ENCODE results near the gene EHF. TPM values are rescaled to one million over a fixed set of nuclear protein-coding genes. Genes with fewer than 3 reads are reported as not detected.

The EHF gene
- total and polyA plus RNA-seq, 2 of the 8 experiments (the other 6 are each of a cell fraction or from before 2014, with no cell fraction given), result not detected

DNA sequence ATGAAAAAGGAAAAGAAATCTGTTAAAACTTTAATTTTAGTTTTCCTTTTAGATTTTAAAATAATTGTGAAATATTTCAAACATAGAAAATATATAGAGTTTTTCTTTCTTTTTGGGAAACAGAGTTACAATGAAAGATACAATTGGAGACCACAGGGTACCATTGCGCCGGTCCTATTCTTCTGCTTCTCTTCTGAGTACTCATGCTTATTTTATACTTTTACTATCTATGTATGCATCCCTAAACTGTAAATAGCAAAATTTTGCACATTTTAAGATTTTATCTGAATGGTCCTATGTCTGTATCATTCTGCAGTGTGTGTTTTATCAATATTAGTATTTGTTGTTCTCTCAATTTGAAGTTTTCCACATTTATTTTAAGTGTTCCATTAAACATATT lies 65.0 kb downstream of the EHF start:
- POLR2A ChIA-PET (ENCODE audit: partially characterized antibody), result no interaction called here
- CTCF ChIA-PET (ENCODE audit: partially characterized antibody), result no interaction called here

More for the DNA sequence above, 65.0 kb downstream of the EHF start:
- H3K4me3 ChIP-seq (ENCODE audit: extremely low read depth in 1 of 4, insufficient read depth in 2 of 4, low read depth in 3 of 4, low read length in 4 of 4), result no peak overlapping the region
- no peak overlapping the region for H4K8ac ChIP-seq (ENCODE audit: extremely low read depth, insufficient read depth, low read length)
- H4K5ac ChIP-seq (ENCODE audit: insufficient read length, low read depth, low read length), result no peak overlapping the region
- H3K23me2 ChIP-seq (ENCODE audit: low read depth, low read length), result no peaks in the 10 kb centered on the region
- WGBS, 2 experiments (ENCODE audit: extremely low coverage in 1 of 2, insufficient coverage in 1 of 2, insufficient read length in 1 of 2, insufficient replicate concordance in 2 of 2, low coverage in 1 of 2, low lambda C conversion rate in 2 of 2, missing lambda C conversion rate in 1 of 2), result 96% methylated on average over 2 of the region's 2 CpGs; no CpG with 5 or more reads in 1 of the 2 experiments
- H2BK15ac ChIP-seq (ENCODE audit: low read length), result no peak overlapping the region
- no peak overlapping the region for H2BK120ac ChIP-seq (replicated peaks; ENCODE audit: low read depth, low read length)
- no peak overlapping the region for H3K14ac ChIP-seq (ENCODE audit: insufficient read length)
- H3K27me3 ChIP-seq (replicated peaks in 1 of 4; ENCODE audit: control insufficient read depth in 3 of 4, extremely low read depth in 1 of 4, insufficient read depth in 3 of 4, low read length in 3 of 4), result no peaks in the 10 kb centered on the region
- H3K79me1 ChIP-seq (ENCODE audit: low read depth, low read length), result no peaks in the 10 kb centered on the region
- H4K20me1 ChIP-seq (replicated peaks in 1 of 2; ENCODE audit: control insufficient read depth in 1 of 2, insufficient read depth in 2 of 2, low read length in 2 of 2), result no peaks in the 10 kb centered on the region
- no peak overlapping the region for H4K91ac ChIP-seq (replicated peaks; ENCODE audit: insufficient read length, low read length)
- H3K4me2 ChIP-seq (ENCODE audit: insufficient read depth in 1 of 2, low read depth in 2 of 2, low read length in 2 of 2), result no peak overlapping the region
- no peak for TF ChIP-seq SP4 (IDR thresholded peaks at IDR 0.05; ENCODE audit: low read length)
- no peak for TF ChIP-seq KDM1A (IDR thresholded peaks at IDR 0.05; ENCODE audit: borderline replicate concordance, low read length)
- TF ChIP-seq POLR2AphosphoS5 (IDR thresholded peaks at IDR 0.05; ENCODE audit: low read depth, low read length), result no peak
- no peak for TF ChIP-seq SIX5 (IDR thresholded peaks at IDR 0.05; ENCODE audit: low read depth, low read length)
- TF ChIP-seq CTBP2 (IDR thresholded peaks at IDR 0.05; ENCODE audit: borderline replicate concordance, insufficient read depth, insufficient read length, low read length), result no peak
- TF ChIP-seq KDM5A (IDR thresholded peaks at IDR 0.05; ENCODE audit: low read length), result no peak
- H2BK20ac ChIP-seq (ENCODE audit: low read length), result no peak overlapping the region
- H3K9me3 ChIP-seq (ENCODE audit: insufficient read depth in 2 of 2, low read depth in 1 of 2, low read length in 1 of 2), result no peaks in the 10 kb centered on the region
- H3K18ac ChIP-seq (ENCODE audit: extremely low read depth, low read length), result no peak overlapping the region
- DNase-seq (ENCODE audit: low read depth in 1 of 2, low spot score in 2 of 2) (no peak), FAIRE-seq (no peak)
- no peak overlapping the region for H2AFZ ChIP-seq (ENCODE audit: low read length)
- no peak overlapping the region for H3K4ac ChIP-seq (replicated peaks; ENCODE audit: insufficient read length, low read depth, low read length)
- no peak overlapping the region for H3K27ac ChIP-seq (ENCODE audit: low read depth, low read length)
- H3K56ac ChIP-seq (replicated peaks; ENCODE audit: insufficient read length, low read depth, low read length), result no peak overlapping the region
- H3K4me1 ChIP-seq (replicated peaks in 1 of 4; ENCODE audit: control insufficient read depth in 3 of 4, insufficient read depth in 4 of 4, low read length in 3 of 4), result peaks cover 0 to 5% (median 4%) of the 10 kb centered on the region in 4 experiments; a peak in 2 of 7 replicates
- no peak overlapping the region for H3K9ac ChIP-seq (replicated peaks in 1 of 4; ENCODE audit: extremely low read depth in 1 of 4, low read depth in 3 of 4, low read length in 3 of 4)
- no peaks in the 10 kb centered on the region for H3K36me3 ChIP-seq (ENCODE audit: control insufficient read depth in 2 of 4, insufficient read depth in 4 of 4, low read length in 3 of 4)
- H2AK5ac ChIP-seq (ENCODE audit: low read depth, low read length), result no peak overlapping the region
- H3K23ac ChIP-seq (ENCODE audit: insufficient read length), result no peak overlapping the region
- H2BK5ac ChIP-seq (ENCODE audit: low read depth, low read length), result no peak overlapping the region
- no peak overlapping the region for H2BK12ac ChIP-seq (ENCODE audit: low read depth, low read length)
- H3K79me2 ChIP-seq (ENCODE audit: control insufficient read depth in 1 of 2, insufficient read depth in 2 of 2, low read length in 2 of 2), result no peaks in the 10 kb centered on the region
